Myocyte (in vitro differentiated cells): ENCODE data around the gene SUMF1. TPM values are rescaled to one million over a fixed set of nuclear protein-coding genes. Genes with fewer than 3 reads are reported as not detected.

Experiments used
- DNase-seq: peaks from one replicate; pipeline ENCODE4 v3.0.0-alpha.2; 2012; ENCODE audit warnings: low read depth
- total RNA-seq: library from RNA; depleted of rRNA; stranded (reverse); fragments of >200 nt; gene quantifications from 2 replicates; pipeline ENCODE4 v1.2.3, GENCODE V29; 2014

The SUMF1 gene
- total RNA-seq, 1 donor from 2014 or later, result 40.3 TPM

GRCh38 chr3:4417449-4417848 is 49.6 kb downstream of the SUMF1 start:
- DNase-seq, result peak; percentile 89

GRCh38 chr3:4416961-4417360 is 50.1 kb downstream of the SUMF1 start:
- DNase-seq, result peak; percentile 98

DNA sequence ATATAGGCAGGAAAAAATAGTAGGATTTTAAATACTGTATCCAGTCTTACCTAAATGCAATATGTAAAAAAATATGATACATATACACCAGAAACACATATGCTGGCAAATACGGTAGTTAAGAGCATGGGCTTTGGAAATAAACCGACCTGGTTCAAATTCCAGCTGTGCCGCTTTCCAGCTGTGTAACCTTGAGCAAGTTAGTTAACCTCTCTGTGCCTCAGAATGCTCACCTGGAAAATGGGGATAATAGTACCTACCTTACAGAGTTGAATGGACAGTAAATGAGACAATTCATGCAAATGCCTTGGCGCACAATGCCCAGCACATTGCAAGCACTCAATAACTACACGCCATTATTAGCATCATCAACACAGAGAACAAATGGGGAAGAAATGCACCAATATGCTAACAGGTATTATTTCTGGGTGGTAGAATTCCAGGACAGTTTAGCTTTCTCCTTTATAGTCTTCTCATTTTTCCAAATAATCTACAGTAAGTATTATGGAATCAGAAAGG is 50.6 kb downstream of the SUMF1 start:
- no peak for DNase-seq

DNA sequence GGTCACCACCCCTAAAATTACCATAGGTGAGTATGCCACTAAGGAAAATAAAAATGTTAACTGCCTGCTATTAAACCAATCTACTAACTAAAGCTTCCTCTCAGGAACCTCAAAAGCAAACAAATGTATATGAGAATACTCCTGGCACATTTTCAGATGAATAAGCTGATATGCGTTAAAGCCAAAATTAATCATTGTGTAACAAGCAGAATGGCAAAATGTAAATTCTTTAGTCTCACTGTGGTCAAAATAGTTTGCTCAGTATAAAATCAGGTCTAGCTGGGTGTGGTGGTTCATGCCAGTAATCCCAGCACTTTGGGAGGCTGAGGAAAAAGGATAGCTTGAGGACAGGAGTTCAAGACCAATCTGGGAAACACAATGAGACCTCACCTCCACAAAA is 53.6 kb downstream of the SUMF1 start:
- no peak for DNase-seq

DNA sequence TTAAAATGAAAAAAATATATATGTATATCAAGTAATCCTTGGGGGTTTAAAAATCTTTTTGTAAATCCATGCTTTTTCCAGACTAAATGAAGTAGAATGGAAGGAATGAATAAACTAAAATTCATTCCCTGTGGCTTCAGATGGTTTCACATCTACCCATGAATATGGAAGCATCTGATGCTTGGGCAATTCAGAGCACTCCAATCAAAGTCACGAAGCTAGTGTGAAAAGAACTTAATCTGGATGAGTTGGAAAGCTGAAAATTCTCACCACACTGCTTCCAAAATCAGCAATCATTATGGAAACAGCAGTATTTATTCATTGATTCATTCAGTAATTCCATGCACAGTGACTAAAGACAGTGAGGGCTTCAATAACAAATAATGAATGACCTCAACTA is 55.2 kb downstream of the SUMF1 start:
- DNase-seq, result no peak

- DNase-seq, result no peak
These were observed 55.8 kb downstream of the SUMF1 start for GRCh38 chr3:4411236-4411635.

DNA sequence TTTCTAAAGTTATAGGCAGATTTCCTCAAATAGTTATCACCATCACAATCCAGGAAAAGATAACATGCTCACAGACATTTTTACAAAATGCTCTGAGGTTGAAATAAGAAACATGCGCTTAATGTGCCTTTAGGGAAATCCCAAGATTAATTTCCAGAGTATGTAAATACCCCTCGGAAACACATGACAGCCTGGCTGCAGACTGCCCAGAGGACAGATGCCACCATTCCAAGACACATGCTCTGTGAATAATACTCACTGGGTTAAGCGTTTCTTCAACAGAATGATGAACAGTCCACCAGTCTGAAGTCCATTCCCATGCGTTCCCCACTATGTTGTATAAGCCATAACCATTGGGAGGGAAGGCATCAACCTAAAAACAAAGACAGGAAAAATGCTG is 56.5 kb downstream of the SUMF1 start:
- DNase-seq, result no peak

- no peak for DNase-seq
These were observed 57.0 kb downstream of the SUMF1 start for GRCh38 chr3:4409971-4410573.

DNA sequence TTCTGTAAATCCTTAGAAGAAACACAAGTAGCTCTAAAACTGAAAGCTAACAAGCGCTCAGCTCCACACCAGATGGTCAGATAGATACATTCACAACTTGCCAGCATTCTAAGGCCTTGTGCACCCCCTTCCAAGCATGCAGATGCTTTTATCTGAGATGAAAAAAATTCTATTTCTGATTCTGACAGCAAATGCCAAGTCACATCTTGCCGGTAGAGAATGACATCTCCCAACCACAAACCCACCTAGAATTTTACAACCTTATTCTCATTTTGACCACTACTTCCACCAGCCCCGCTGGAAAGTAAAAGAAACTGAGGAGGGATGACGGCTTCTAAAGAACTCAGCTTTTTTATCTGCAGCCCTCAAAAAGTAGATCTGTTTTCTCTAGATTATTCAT is 57.7 kb downstream of the SUMF1 start:
- no peak for DNase-seq

GRCh38 chr3:4408958-4409357 is 58.1 kb downstream of the SUMF1 start:
- DNase-seq, result no peak

GRCh38 chr3:4407941-4408340 is 59.1 kb downstream of the SUMF1 start:
- DNase-seq, result no peak

DNA sequence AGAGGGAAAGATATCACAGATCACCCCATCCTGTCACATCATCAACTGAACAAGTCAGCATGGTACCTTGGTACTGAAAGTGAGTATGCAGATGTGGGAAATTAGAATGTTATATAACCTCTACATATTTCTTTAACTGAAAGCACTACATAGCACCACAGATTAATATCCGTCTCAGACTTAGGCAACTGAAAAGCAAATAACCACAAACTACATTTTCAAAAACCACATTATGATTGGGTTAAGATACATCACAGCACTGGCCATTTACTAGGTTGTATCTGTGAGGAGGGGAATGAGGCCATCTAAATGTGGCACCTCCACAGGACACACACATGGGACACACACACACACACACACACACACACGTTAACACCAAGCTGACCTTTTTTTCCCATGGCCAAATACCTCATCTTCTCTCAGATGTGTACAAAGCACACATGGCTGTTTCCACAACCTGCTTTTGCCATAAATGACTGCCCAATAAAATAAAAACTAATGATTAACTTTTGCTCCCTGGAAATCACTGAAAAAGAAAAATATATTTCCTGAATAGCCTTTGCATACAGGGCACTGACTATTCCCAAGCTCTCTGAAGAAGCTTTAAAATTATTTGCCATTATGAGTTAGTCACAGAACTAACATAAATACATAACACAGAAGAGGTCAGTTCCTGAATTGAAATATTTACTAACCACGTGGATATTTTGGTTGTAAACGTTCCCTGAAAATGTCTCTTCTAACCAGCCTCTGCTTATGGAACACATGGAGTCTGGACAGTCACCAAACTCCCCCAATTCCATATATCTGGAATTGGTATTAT is 60.1 kb downstream of the SUMF1 start:
- no peak for DNase-seq

DNA sequence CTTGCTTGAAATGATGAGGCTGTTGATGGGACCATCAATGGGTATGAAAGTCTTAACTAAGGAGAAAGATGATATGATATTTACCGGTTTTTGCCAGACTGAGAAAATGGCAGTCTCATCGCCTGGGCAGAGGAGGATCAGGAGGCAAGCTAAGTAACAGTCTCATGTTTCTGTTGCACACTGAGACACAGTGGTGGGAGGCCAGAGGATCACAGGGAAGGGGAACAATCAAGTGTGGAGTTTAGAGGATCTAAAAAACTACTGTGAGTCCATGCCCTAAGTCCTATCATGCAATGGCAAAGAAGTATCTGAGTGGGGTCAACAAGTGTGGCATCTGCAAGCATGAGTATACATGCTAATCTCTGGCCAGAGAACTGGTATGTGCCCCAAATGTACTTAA is 62.2 kb downstream of the SUMF1 start:
- no peak for DNase-seq

DNA sequence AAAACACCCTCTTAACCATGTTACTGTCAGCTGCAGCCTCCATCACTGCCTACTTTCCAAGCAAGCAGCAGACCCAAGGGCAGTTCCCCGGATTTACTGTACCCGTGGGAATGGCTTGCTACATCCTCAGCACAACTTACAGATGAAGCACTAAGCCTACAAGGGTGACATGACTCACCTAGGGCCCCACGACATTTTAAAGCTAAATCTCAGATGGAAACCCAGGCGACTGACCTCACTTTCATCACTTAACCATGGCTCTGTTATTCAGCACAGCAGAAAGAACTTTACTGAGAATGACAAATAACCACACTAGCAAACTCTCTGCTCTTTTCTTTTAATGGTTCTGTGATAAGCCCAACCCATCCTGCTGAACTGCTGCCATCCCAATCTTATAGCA is 65.6 kb downstream of the SUMF1 start:
- no peak for DNase-seq

DNA sequence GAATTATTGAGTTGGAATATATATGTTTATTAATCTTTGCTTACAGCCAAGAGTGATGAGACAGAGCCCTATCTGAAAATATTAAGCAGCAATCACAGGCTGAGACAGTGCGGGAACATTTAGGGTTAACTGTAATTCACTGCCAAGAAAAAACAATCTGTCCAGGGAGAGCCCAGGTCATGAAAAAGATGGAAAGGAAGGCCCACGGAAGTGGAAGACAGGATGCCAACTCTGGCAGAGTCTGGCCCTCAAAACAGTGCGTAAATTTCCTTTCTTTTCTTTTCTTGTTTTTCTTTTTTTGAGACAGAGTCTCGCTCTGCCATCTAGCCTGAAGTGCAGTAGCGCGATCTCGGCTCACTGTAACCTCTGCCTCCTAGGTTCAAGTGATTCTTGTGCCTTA is 67.6 kb downstream of the SUMF1 start:
- no peak for DNase-seq

DNA sequence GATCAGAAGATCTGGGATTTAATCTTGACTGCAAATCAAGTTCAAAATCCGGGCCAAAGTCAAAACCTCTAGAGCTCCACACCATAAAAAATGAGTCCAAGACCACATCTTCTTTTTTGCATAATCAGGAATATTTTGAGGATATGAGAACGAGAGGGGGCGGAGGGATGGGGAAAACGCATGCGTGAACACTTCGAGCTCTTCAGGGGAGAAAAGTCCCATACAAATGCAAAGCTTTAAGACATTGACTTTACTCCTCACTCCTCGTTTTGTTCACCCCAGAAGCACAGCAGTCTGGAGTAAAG is 68.2 kb downstream of the SUMF1 start:
- no peak for DNase-seq

DNA sequence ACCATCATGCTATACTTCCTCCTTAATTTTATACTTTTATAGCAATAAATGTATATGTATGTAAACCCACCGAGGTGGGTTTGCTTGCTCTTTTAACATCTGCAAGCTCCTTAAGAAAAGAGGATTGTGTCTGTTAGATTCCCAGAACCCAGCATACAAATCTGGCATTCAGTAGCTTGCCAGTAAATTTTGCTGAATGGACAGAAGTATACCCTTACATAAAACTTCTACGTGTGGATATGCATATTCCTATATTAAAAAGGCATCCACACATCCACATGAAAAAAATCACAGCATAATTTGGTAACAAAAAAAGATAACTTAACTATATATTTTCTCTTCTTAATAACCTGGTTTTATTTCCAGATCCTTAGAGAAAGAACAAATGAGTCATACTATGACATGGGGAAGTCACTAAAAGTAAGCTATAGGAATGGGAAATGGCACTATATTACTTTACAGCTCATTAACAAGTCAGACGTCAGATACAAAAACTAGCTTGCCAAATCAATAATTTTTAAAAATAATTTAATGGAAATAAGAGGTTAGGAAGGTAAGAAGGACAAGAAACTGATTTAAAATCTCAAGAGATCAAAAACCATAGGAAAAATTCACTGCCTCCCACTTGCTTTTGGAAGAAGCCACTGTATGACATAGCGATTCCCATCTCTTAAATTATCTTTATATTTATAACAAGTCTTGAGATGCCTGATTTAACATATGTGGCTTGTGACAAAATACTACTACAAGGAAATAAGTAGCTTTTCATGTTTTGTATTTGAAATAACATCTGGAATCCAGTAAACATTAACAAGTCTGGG is 68.7 kb downstream of the SUMF1 start:
- no peak for DNase-seq

GRCh38 chr3:4397466-4397865 is 69.6 kb downstream of the SUMF1 start:
- no peak for DNase-seq

- no peak for DNase-seq
These were observed 70.5 kb downstream of the SUMF1 start for GRCh38 chr3:4396542-4396941.

GRCh38 chr3:4396006-4396405 is 71.1 kb downstream of the SUMF1 start:
- no peak for DNase-seq

GRCh38 chr3:4395448-4395847 is 71.6 kb downstream of the SUMF1 start:
- no peak for DNase-seq

GRCh38 chr3:4394567-4394966 is 72.5 kb downstream of the SUMF1 start:
- peak; percentile 51 for DNase-seq
